ENCODE results near the gene ZMYND11.

DNA sequence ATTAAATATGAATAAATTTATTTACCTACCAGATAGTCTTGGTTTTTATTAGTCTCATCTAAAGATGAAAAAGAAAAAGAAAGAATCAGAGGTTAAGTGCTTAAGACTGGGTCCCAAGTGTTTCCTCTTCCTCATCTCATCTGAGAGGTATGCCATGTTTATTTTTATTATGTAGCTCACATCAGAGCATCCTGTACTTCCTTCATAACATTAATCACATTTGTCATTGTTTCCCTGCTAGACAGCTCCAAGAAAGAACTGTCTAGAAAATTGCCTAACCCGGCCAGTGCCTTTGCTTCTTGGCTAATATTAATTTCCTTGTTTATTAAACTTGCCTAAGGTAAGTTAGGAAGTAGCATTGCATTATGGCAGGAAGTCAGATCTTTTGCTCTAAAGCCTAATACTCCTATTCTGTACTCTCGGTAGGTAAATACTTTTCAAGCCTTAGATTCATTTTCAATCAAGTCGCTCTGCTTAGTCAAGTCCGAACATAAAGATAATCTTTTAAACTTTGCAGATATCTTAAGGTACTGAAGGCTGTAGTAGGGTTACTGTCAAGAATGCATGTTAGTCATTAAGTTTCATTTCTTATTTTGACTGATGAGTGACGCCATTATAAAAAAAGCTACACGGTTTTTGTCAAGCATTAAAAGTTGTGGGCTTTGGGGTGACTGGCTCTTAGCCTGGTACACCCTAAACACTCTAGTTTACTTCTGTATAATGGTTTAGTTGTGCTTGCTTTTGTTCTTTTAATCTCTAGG, 47.4 kb downstream of the ZMYND11 start:
- TF ChIP-seq, protein P1, sequence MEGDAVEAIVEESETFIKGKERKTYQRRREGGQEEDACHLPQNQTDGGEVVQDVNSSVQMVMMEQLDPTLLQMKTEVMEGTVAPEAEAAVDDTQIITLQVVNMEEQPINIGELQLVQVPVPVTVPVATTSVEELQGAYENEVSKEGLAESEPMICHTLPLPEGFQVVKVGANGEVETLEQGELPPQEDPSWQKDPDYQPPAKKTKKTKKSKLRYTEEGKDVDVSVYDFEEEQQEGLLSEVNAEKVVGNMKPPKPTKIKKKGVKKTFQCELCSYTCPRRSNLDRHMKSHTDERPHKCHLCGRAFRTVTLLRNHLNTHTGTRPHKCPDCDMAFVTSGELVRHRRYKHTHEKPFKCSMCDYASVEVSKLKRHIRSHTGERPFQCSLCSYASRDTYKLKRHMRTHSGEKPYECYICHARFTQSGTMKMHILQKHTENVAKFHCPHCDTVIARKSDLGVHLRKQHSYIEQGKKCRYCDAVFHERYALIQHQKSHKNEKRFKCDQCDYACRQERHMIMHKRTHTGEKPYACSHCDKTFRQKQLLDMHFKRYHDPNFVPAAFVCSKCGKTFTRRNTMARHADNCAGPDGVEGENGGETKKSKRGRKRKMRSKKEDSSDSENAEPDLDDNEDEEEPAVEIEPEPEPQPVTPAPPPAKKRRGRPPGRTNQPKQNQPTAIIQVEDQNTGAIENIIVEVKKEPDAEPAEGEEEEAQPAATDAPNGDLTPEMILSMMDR (IDR thresholded peaks at IDR 0.05 in 8 of 11, conservative IDR thresholded peaks at IDR 0.05 in 3 of 11): no peak
- no peak for TF ChIP-seq POLR2A (IDR thresholded peaks at IDR 0.05)
